Right lobe of liver (tissue), 6 donors: ENCODE results near the gene SHC2. TPM values are rescaled to one million over a fixed set of nuclear protein-coding genes. Genes with fewer than 3 reads are reported as not detected.

Experiments
- ATAC-seq, 4 donors: fragments of 200-7000 bp; cut with Tn5 transposase; one replicate each; pipeline ENCODE4 v1.9.1; 2020; ENCODE audit warnings: mild to moderate bottlenecking in 4 of 4, moderate library complexity in 4 of 4
- DNase-seq, 3 donors: peaks; one replicate each; pipeline ENCODE4 v3.0.0-alpha.2; 2020
- H3K27ac ChIP-seq, 3 donors: fragments of 200-600 bp; one replicate each; pipeline ENCODE4 v1.8.0; 2022
- H3K27me3 ChIP-seq, 2 donors: fragments of 200-600 bp; one replicate each; pipeline ENCODE4 v1.8.0; 2022
- H3K36me3 ChIP-seq, 4 donors: fragments of 200-600 bp; sonication (generic) in 1 of 4; one replicate each; pipeline versions ENCODE4 v1.5.1 to v1.8.0; 2017 to 2022; ENCODE audit warnings: control low read depth in 1 of 4
- H3K4me1 ChIP-seq, 4 donors: fragments of 200-600 bp; sonication (generic) in 1 of 4; one replicate each; pipeline versions ENCODE4 v1.5.1 to v1.8.0; 2017 to 2022; ENCODE audit warnings: control low read depth in 1 of 4
- H3K4me3 ChIP-seq, 3 donors: fragments of 200-600 bp; one replicate each; pipeline ENCODE4 v1.8.0; 2022
- H3K9me3 ChIP-seq, 4 donors: fragments of 200-600 bp; sonication (generic) in 1 of 4; one replicate each; pipeline versions ENCODE4 v1.5.1 to v1.8.0; 2017 to 2022; ENCODE audit warnings: control low read depth in 1 of 4
- CTCF ChIP-seq, 4 donors: fragments of 200-600 bp in 3 of 4; fragments of 450-650 bp in 1 of 4; IDR thresholded peaks; one replicate each; pipeline versions ENCODE4 v1.5.1 to v1.8.0; 2016 to 2022; ENCODE audit warnings: antibody characterized with exemption in 4 of 4, mild to moderate bottlenecking in 2 of 4
- POLR2A ChIP-seq: fragments of 450-650 bp; IDR thresholded peaks from one replicate; pipeline ENCODE4 v1.6.1; 2017; ENCODE audit warnings: antibody characterized with exemption, mild to moderate bottlenecking
- WGBS: methylation state at CpG from one replicate; pipeline ENCODE4 v1.1.6; 2018; ENCODE audit warnings: low coverage, low lambda C conversion rate; ENCODE audit not compliant: insufficient coverage; ENCODE audit errors: missing lambda C conversion rate; 5-methylcytosine and 5-hydroxymethylcytosine counted together
- intact Hi-C, 2 donors: fragments of 100-400 bp; cut with DNase I; formaldehyde crosslinking; loops; one replicate each; pipeline versions ENCODE4 v1.11.2 to v1.14.1; 2022
- total RNA-seq, 6 experiments: library from RNA; depleted of rRNA in 2 of 6; stranded (reverse); fragments of >200 nt in 2 of 6; fragmentation: NEBNext Ultra II Directional in 3 of 6; extraction: Animal tissue kit (Norgen Biotek cat#: 25700) in 3 of 6; gene quantifications; one replicate each; pipeline versions ENCODE4 v1.1.0 to v1.2.4, GENCODE V29; 2016 to 2023
- donor health status: DM: no; HTN: yes; CAD: no.
- donor health status: DM: no; HTN: no; CAD: no.
- donor health status: DM: no; HTN: no; CAD: no.
- donor health status: DM: no; HTN: yes; CAD: no.
- donor health status: DM: no; HTN: yes; CAD: no.

Gene SHC2
- total RNA-seq, 6 experiments from 2014 or later = 48.4 to 69.9 (median 59.1) TPM

- Histone ChIP-seq H3K4me3 (peak overlapping the region; percentile 44 to 82 (median 57)), H3K27me3 (no peaks in the 10 kb centered on the region), H3K4me1 (peaks cover 0 to 9% (median 0%) of the 10 kb centered on the region in 4 donors), H3K27ac (peak overlapping the region; percentile 74 to 89 (median 75)), H3K9me3 (no peaks in the 10 kb centered on the region), H3K36me3 (no peaks in the 10 kb centered on the region)
- intact Hi-C loops = no loop called here
- 5% methylated on average over 22 of the region's 60 CpGs for WGBS
- DNase-seq = peak; percentile 87 to 91 (median 90)
- ATAC-seq = peak; percentile 81 to 83 (median 82)
- peak; percentile 52 for TF ChIP-seq POLR2A
- TF ChIP-seq CTCF (IDR thresholded peaks at IDR 0.05) = no peak
Measured at GRCh38 chr19:461721-462551, 1.1 kb upstream of the SHC2 start.

GRCh38 chr19:459724-460511 is 915 bp downstream of the SHC2 start:
- Histone ChIP-seq H3K9me3 (no peaks in the 10 kb centered on the region), H3K36me3 (no peaks in the 10 kb centered on the region), H3K27me3 (no peaks in the 10 kb centered on the region), H3K27ac (peak overlapping the region; percentile 85 to 89 (median 86)), H3K4me1 (peaks cover 0 to 9% (median 0%) of the 10 kb centered on the region in 4 donors), H3K4me3 (peak overlapping the region; percentile 62 to 87 (median 82))
- intact Hi-C loops = no loop called here
- peak; percentile 40 for TF ChIP-seq POLR2A
- no peak for TF ChIP-seq CTCF (IDR thresholded peaks at IDR 0.05)
- 12% methylated on average over 11 of the region's 66 CpGs for WGBS
- ATAC-seq (peak; percentile 63 to 72 (median 69)), DNase-seq (peak; percentile 81 to 82 (median 82))

GRCh38 chr19:458091-459042 is 2.5 kb downstream of the SHC2 start:
- DNase-seq (no peak), ATAC-seq (no peak)
- Histone ChIP-seq H3K27me3 (no peaks in the 10 kb centered on the region), H3K4me3 (no peak overlapping the region), H3K36me3 (no peaks in the 10 kb centered on the region), H3K27ac (no peak overlapping the region), H3K9me3 (no peaks in the 10 kb centered on the region), H3K4me1 (peaks cover 0 to 9% (median 0%) of the 10 kb centered on the region in 4 donors)
- 98% methylated on average over 69 of the region's 89 CpGs for WGBS
- intact Hi-C loops = no loop called here
- TF ChIP-seq POLR2A = no peak
- TF ChIP-seq CTCF (IDR thresholded peaks at IDR 0.05) = no peak

GRCh38 chr19:457636-458035 is 3.2 kb downstream of the SHC2 start:
- no peak for DNase-seq
- TF ChIP-seq POLR2A (no peak), CTCF (IDR thresholded peaks at IDR 0.05) (no peak)
- Histone ChIP-seq H3K36me3 (no peaks in the 10 kb centered on the region), H3K27ac (no peak overlapping the region), H3K4me3 (no peak overlapping the region), H3K9me3 (no peaks in the 10 kb centered on the region), H3K4me1 (peaks cover 0 to 9% (median 0%) of the 10 kb centered on the region in 4 donors), H3K27me3 (no peaks in the 10 kb centered on the region)
- intact Hi-C loops = no loop called here
- WGBS = 96% methylated on average over 27 of the region's 30 CpGs
- ATAC-seq = no peak
